Stomach (tissue), 19 donors: ENCODE measurements around the gene MRPL19. TPM values are rescaled to one million over a fixed set of nuclear protein-coding genes. Genes with fewer than 3 reads are reported as not detected.

Experiments used
- DNase-seq, 2 donors: peaks; one replicate each; pipeline versions ENCODE4 v3.0.0 to v3.0.0-alpha.2; 2013 to 2019
- H3K27ac ChIP-seq, 5 donors: fragments of 200-600 bp in 4 of 5; sonication (generic) in 4 of 5; one replicate each; pipeline ENCODE4 v1.5.1; 2013 to 2019; ENCODE audit warnings: mild to moderate bottlenecking in 1 of 5, moderate library complexity in 1 of 5
- H3K27me3 ChIP-seq, 3 donors: fragments of 200-600 bp; sonication (generic); one replicate each; pipeline ENCODE4 v1.5.1; 2017 to 2019; ENCODE audit warnings: mixed run types in 1 of 3
- H3K36me3 ChIP-seq, 4 donors: fragments of 200-600 bp; sonication (generic); 1 replicate in 3 of 4; 2 replicates in 1 of 4; pipeline ENCODE4 v1.5.1; 2016 to 2019
- H3K4me1 ChIP-seq, 4 donors: fragments of 200-600 bp; sonication (generic); one replicate each; pipeline ENCODE4 v1.5.1; 2016 to 2019
- H3K4me3 ChIP-seq, 4 donors: fragments of 200-600 bp; sonication (generic) in 3 of 4; one replicate each; pipeline ENCODE4 v1.5.1; 2016 to 2019; ENCODE audit warnings: mild to moderate bottlenecking in 1 of 4
- H3K9me3 ChIP-seq, 4 donors: fragments of 200-600 bp; sonication (generic); one replicate each; pipeline ENCODE4 v1.5.1; 2016 to 2019
- EP300 ChIP-seq: sonication (generic); formaldehyde crosslinking; IDR thresholded peaks from one replicate; pipeline ENCODE4 v1.6.1; 2017; ENCODE audit warnings: antibody characterized with exemption
- POLR2A ChIP-seq, 4 donors: fragments of 450-650 bp; IDR thresholded peaks; one replicate each; pipeline ENCODE4 v1.6.1; 2016; ENCODE audit warnings: antibody characterized with exemption in 4 of 4, control low read depth in 2 of 4, mild to moderate bottlenecking in 1 of 4, moderate library complexity in 1 of 4
- POLR2AphosphoS5 ChIP-seq, 3 donors: sonication (generic); formaldehyde crosslinking; IDR thresholded peaks; one replicate each; pipeline ENCODE4 v1.6.1; 2016; ENCODE audit warnings: antibody characterized with exemption in 3 of 3
- WGBS, 5 donors: extraction: QIAGEN DNeasy Blood & Tissue Kit in 3 of 5; methylation state at CpG; one replicate each; pipeline versions ENCODE4 v1.1.5 to v1.1.7; 2013 to 2018; 5-methylcytosine and 5-hydroxymethylcytosine counted together
- intact Hi-C: fragments of 100-400 bp; cut with DNase I; formaldehyde crosslinking; loops from one replicate; pipeline ENCODE4 v1.15.1; 2023; ENCODE audit warnings: low total_unique reads
- long read RNA-seq, 10 donors: transcript quantifications; one replicate each; lab custom pipeline, GENCODE V29; 2026
- polyA plus RNA-seq, 3 donors: library from polyadenylated mRNA; stranded (reverse); fragments of 200-250 nt; gene quantifications; one replicate each; pipeline ENCODE4 v1.2.3, GENCODE V29; 2013
- total RNA-seq, 5 donors: library from RNA; depleted of rRNA; stranded (reverse); fragments of >200 nt; gene quantifications; one replicate each; pipeline versions ENCODE4 v1.1.0 to v1.2.3, GENCODE V29; 2014 to 2016
- TF ChIP-seq, protein P1 (sequence below), 7 experiments: fragments of 450-650 bp in 4 of 7; fragments of 200-600 bp in 3 of 7; sonication (generic) in 3 of 7; IDR thresholded peaks; one replicate each; pipeline ENCODE4 v1.5.1; 2016 to 2019; ENCODE audit warnings: antibody characterized with exemption in 7 of 7, control low read depth in 2 of 7, mild to moderate bottlenecking in 1 of 7
- donor health status: healthy with polysubstance abuse.
- donor health status: Bipolar disorder and iron deficiency.
- donor health status: healthy.

Gene MRPL19
- total RNA-seq (10 to 100 TPM in 4 of 5 donors, 1 to 10 TPM in 1; 8.8 to 55.0 (median 31.9) TPM), polyA plus RNA-seq (10 to 100 TPM; 11.9 to 30.2 (median 29.6) TPM)
- long read RNA-seq, donor 1, transcript MRPL19-202 (6 exons, 3,479 nt): major isoform, 9 of 9 reads
- long read RNA-seq, donor 1, partial matches to known transcripts: 0 of 9 reads
- long read RNA-seq, donor 1, other reads (novel, unspliced or antisense): 0 of 9 reads
- long read RNA-seq, donor 2, transcript MRPL19-202 (6 exons, 3,479 nt): major isoform, 6 of 6 reads
- long read RNA-seq, donor 2, partial matches to known transcripts: 0 of 6 reads
- long read RNA-seq, donor 2, other reads (novel, unspliced or antisense): 0 of 6 reads
- long read RNA-seq, donor 3, transcript MRPL19-202 (6 exons, 3,479 nt): major isoform, 11 of 13 reads
- long read RNA-seq, donor 3, partial matches to known transcripts: 0 of 13 reads
- long read RNA-seq, donor 3, other reads (novel, unspliced or antisense): 0 of 13 reads
- long read RNA-seq, donor 4: 0 reads
- long read RNA-seq, donor 5, transcript MRPL19-202 (6 exons, 3,479 nt): major isoform, 12 of 12 reads
- long read RNA-seq, donor 5, partial matches to known transcripts: 0 of 12 reads
- long read RNA-seq, donor 5, other reads (novel, unspliced or antisense): 0 of 12 reads
- long read RNA-seq, donor 6: 0 reads
- long read RNA-seq, donor 7, transcript MRPL19-202 (6 exons, 3,479 nt): major isoform, 7 of 7 reads
- long read RNA-seq, donor 7, partial matches to known transcripts: 0 of 7 reads
- long read RNA-seq, donor 7, other reads (novel, unspliced or antisense): 0 of 7 reads
- long read RNA-seq, donor 8, transcript MRPL19-202 (6 exons, 3,479 nt): major isoform, 10 of 12 reads
- long read RNA-seq, donor 8, partial matches to known transcripts: 0 of 12 reads
- long read RNA-seq, donor 8, other reads (novel, unspliced or antisense): 0 of 12 reads
- long read RNA-seq, donor 9, transcript MRPL19-202 (6 exons, 3,479 nt): major isoform, 9 of 26 reads
- long read RNA-seq, donor 9, partial matches to known transcripts: 17 of 26 reads
- long read RNA-seq, donor 9, other reads (novel, unspliced or antisense): 0 of 26 reads
- long read RNA-seq, donor 10, transcript MRPL19-202 (6 exons, 3,479 nt): major isoform, 5 of 5 reads
- long read RNA-seq, donor 10, partial matches to known transcripts: 0 of 5 reads
- long read RNA-seq, donor 10, other reads (novel, unspliced or antisense): 0 of 5 reads

DNA sequence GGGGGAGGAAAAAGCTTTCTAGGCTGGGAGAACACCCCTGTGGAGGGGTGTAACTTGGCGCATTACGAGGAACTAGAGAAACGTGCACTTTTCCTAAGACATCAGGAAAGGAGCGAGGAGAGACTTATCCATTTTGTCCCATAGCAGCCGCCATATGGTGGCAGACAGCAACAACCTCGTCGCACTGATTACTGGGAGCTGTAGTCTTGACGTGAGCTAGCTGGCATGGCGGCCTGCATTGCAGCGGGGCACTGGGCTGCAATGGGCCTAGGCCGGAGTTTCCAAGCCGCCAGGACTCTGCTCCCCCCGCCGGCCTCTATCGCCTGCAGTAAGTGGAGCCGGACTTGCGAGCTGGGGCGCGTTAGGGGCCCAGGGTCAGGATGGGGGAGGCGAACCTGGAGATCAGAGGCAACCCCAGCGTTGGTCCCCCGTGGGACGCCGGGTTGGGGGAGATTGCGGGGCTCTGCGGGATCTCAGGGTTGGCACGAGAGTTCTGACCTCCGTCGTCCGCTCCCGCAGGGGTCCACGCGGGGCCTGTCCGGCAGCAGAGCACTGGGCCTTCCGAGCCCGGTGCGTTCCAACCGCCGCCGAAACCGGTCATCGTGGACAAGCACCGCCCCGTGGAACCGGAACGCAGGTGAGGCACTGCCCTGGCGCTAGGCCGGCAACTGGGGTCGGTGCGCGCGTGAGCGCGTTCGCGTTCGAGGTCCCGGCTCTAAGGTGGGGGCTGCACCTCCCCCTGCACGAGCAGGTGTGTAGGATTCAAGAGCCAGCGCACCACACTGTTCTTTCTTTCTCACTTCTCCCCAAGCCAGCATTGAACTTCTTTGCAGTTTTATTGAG lies at the start of gene MRPL19:
Gene MRPL19, plus strand, starts transcription at position 201 of the 843 bp plus-strand sequence. Its CDS starts 25 bp downstream, at position 226.
- peak; percentile 84 to 94 (median 89) for TF ChIP-seq POLR2AphosphoS5 (IDR thresholded peaks at IDR 0.05)
- TF ChIP-seq, protein P1, sequence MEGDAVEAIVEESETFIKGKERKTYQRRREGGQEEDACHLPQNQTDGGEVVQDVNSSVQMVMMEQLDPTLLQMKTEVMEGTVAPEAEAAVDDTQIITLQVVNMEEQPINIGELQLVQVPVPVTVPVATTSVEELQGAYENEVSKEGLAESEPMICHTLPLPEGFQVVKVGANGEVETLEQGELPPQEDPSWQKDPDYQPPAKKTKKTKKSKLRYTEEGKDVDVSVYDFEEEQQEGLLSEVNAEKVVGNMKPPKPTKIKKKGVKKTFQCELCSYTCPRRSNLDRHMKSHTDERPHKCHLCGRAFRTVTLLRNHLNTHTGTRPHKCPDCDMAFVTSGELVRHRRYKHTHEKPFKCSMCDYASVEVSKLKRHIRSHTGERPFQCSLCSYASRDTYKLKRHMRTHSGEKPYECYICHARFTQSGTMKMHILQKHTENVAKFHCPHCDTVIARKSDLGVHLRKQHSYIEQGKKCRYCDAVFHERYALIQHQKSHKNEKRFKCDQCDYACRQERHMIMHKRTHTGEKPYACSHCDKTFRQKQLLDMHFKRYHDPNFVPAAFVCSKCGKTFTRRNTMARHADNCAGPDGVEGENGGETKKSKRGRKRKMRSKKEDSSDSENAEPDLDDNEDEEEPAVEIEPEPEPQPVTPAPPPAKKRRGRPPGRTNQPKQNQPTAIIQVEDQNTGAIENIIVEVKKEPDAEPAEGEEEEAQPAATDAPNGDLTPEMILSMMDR (IDR thresholded peaks at IDR 0.05): no peak
- peak within 1 kb of the TSS; percentile 89 to 97 (median 94) for H3K4me3 ChIP-seq
- intact Hi-C loops: no loop called here

DNA sequence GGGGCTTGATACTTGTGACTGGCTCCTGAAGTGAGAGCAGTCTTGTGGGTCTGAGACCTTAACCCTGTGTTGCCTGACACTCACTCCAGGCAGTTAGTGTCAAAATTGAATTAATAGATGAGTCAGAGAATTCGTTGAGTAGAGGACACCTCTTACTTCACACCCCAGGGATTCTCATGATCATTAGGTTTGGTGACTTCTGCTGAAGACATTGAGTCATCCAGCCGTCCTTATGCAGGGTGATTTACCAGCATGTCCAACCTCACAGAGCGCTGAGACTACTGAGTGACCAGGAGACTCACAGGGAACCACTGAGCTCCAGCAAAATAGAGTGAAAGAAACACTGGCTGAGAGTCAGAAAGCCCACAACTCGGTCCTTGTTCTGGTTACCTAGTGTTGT lies 49.8 kb upstream of the MRPL19 start:
- WGBS, 5 donors: 78 to 84% (median 80%) methylated on average over 4 of the region's 4 CpGs
- Histone ChIP-seq H3K4me1 (no peaks in the 10 kb centered on the region), H3K27me3 (no peaks in the 10 kb centered on the region), H3K36me3 (no peaks in the 10 kb centered on the region), H3K27ac (no peak overlapping the region), H3K4me3 (no peak overlapping the region), H3K9me3 (no peaks in the 10 kb centered on the region)
- intact Hi-C loops: no loop called here
- DNase-seq: no peak
- TF ChIP-seq, protein P1 (IDR thresholded peaks at IDR 0.05): no peak
- TF ChIP-seq POLR2A (IDR thresholded peaks at IDR 0.05) (no peak), EP300 (no peak), POLR2AphosphoS5 (IDR thresholded peaks at IDR 0.05) (no peak)

More for the DNA sequence above, at the start of gene MRPL19:
- Histone ChIP-seq H3K4me1 (peaks cover 5 to 36% (median 26%) of the 10 kb centered on the region in 4 donors), H3K27ac (peak within 1 kb of the TSS; percentile 73 to 88 (median 83)), H3K27me3 (no peaks in the 10 kb centered on the region), H3K9me3 (no peaks in the 10 kb centered on the region), H3K36me3 (peaks cover 10 to 25% (median 21%) of the 10 kb centered on the region in 4 donors)
- 0% methylated on average over 14 to 60 of the region's 60 CpGs for WGBS, 5 donors
- peak; percentile 89 to 97 for DNase-seq

DNA sequence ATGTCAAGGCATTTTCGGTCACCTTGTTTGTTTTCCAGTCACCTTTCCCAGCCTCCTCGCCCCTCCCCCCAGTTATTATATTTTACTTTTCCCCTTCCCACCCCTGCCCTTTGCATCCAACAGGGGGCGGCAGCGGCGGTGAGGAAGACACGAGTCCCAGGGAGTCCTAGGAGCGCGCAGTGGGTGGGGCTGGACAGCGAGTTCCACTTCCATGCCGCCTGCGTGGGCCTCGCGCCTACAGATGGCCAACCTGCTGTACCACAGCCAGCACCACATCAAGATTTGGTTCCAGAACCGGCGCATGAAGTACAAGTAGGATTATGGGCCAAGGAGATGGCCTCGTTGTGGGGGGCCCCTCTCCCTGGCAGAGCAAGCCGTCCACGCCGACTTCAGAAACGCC lies 48.6 kb upstream of the MRPL19 start:
- 89 to 96% (median 94%) methylated on average over 19 to 20 of the region's 20 CpGs for WGBS, 5 donors
- no peaks in the 10 kb centered on the region for H3K9me3 ChIP-seq
- H3K4me1 ChIP-seq: no peaks in the 10 kb centered on the region
- H3K4me3 ChIP-seq: no peak overlapping the region
- H3K27ac ChIP-seq: no peak overlapping the region
- intact Hi-C loops: no loop called here
- no peaks in the 10 kb centered on the region for H3K27me3 ChIP-seq
- TF ChIP-seq POLR2AphosphoS5 (IDR thresholded peaks at IDR 0.05) (no peak), POLR2A (IDR thresholded peaks at IDR 0.05) (no peak), EP300 (no peak)
- TF ChIP-seq, protein P1 (IDR thresholded peaks at IDR 0.05): no peak
- no peaks in the 10 kb centered on the region for H3K36me3 ChIP-seq
- no peak for DNase-seq
